MCF 10A (cell line): ENCODE measurements around the gene CYBA. TPM values are rescaled to one million over a fixed set of nuclear protein-coding genes. Genes with fewer than 3 reads are reported as not detected.

Source experiments
- BruUV-seq: library from RNA; stranded (reverse); fragments of 400-500 nt; replicated peaks from 2 replicates; lab custom pipeline; 2021; lab: Mats Ljungman, UMichigan
- CTCF ChIA-PET: fragments of 300-600 bp; sonication (Branson Sonifier 250); formaldehyde crosslinking; extraction: SDS; loops from one replicate; lab custom pipeline; 2021; ENCODE audit warnings: antibody characterized with exemption, inconsistent platforms; lab: Yijun Ruan, JAX
- POLR2A ChIA-PET: fragments of 300-600, 350-650 bp; sonication (Branson Sonifier 250); formaldehyde crosslinking; extraction: SDS; loops from one replicate; lab custom pipeline; 2020; ENCODE audit warnings: antibody characterized with exemption, inconsistent platforms; lab: Yijun Ruan, JAX
- DNase-seq: peaks from one replicate; pipeline ENCODE4 v3.0.0-alpha.2; 2018; ENCODE audit not compliant: unreplicated experiment
- H3K27ac Mint-ChIP-seq: one replicate; pipeline ENCODE4 v1.8.0; 2022; ENCODE audit warnings: mild to moderate bottlenecking, low read depth, mixed read lengths; ENCODE audit not compliant: unreplicated experiment
- H3K27me3 Mint-ChIP-seq: one replicate; pipeline ENCODE4 v1.8.0; 2022; ENCODE audit warnings: mixed read lengths; ENCODE audit not compliant: insufficient read depth, unreplicated experiment
- H3K36me3 Mint-ChIP-seq: one replicate; pipeline ENCODE4 v1.8.0; 2022; ENCODE audit warnings: mild to moderate bottlenecking, moderate library complexity, mixed read lengths; ENCODE audit not compliant: insufficient read depth, unreplicated experiment
- H3K4me1 Mint-ChIP-seq: one replicate; pipeline ENCODE4 v1.8.0; 2022; ENCODE audit warnings: mixed read lengths; ENCODE audit not compliant: insufficient read depth, unreplicated experiment
- H3K4me3 Mint-ChIP-seq: one replicate; pipeline ENCODE4 v1.8.0; 2022; ENCODE audit warnings: mild to moderate bottlenecking, moderate library complexity, mixed read lengths; ENCODE audit not compliant: unreplicated experiment
- H3K9me3 Mint-ChIP-seq: one replicate; pipeline ENCODE4 v1.8.0; 2022; ENCODE audit warnings: mixed read lengths; ENCODE audit not compliant: unreplicated experiment
- intact Hi-C: fragments of 100-400 bp; cut with micrococcal nuclease; formaldehyde crosslinking; loops from 2 replicates; pipeline ENCODE4 v1.14.1; 2022
- total RNA-seq: library from RNA; stranded (reverse); gene quantifications from 2 replicates; pipeline ENCODE4 v1.2.3, GENCODE V29; 2022
- TF ChIP-seq, protein P1 (sequence below): fragments of 200-600 bp; IDR thresholded peaks from one replicate; pipeline ENCODE4 v1.8.0; 2022; ENCODE audit warnings: antibody characterized with exemption, mild to moderate bottlenecking; ENCODE audit not compliant: unreplicated experiment

CYBA gene
- total RNA-seq, 1 experiment from 2014 or later: 0.84 TPM

DNA sequence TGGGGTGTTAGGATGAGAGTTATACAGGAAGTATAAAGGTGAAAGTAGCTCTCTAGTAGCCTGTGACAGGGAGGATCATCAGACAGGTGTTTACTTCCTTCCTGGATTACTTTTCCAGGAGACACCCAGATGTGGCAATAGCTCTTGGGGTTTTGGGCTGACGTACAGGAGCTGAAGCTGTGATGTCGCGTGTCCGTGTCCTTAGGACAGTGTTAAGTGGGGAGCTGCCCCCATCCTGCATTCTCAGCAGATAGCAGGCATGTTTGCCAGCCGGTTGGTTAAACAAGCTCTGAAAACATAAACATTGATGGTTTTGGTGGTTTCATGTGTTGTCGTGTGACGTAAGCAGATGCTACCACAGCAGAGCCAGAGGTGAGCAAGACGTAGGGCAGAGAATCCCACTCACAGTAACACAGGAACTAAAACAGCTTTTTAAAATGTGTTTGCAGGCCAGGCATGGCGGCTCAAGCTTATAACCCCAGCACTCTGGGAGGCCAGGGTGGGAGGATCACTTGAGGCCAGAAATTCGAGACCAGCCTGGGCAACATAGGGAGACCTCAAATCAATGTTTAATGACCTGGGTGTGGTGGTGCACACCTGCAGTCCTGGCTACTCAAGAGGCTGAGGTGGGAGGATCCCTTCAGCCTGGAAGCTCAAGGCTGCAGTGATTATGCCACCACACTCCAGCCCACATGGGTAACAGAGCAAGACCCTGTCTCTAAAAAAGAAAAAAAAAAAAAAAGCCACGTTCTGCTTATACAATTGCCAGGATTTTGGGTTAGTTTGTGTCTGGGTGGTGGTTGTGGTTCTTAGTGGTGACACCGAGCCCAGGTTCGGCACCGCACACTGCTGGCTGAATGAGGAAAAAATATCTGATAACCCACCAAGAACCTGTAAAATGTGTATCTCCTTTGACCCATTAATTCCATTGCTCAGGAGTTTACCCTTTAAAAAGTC is 30.7 kb downstream of the CYBA start:
- no peaks in the 10 kb centered on the region for H3K27me3 Mint-ChIP-seq
- intact Hi-C loops: no loop called here
- H3K4me1 Mint-ChIP-seq: no peaks in the 10 kb centered on the region
- no peak overlapping the region for H3K27ac Mint-ChIP-seq
- CTCF ChIA-PET: interaction anchor here (0.9 kb wide), 1 partner anchor 13 kb away, joined by 3 read pairs; no protein-coding TSS in a partner anchor
- no TSS peak for BruUV-seq
- peaks cover 31% of the 10 kb centered on the region for H3K36me3 Mint-ChIP-seq
- H3K4me3 Mint-ChIP-seq: no peak overlapping the region
- no peak for DNase-seq
- POLR2A ChIA-PET: interaction anchor here (0.7 to 1.7 kb wide), 2 partner anchors 13 to 24 kb away, joined by 3 to 4 read pairs; no protein-coding TSS in a partner anchor
- no peaks in the 10 kb centered on the region for H3K9me3 Mint-ChIP-seq
- TF ChIP-seq, protein P1, sequence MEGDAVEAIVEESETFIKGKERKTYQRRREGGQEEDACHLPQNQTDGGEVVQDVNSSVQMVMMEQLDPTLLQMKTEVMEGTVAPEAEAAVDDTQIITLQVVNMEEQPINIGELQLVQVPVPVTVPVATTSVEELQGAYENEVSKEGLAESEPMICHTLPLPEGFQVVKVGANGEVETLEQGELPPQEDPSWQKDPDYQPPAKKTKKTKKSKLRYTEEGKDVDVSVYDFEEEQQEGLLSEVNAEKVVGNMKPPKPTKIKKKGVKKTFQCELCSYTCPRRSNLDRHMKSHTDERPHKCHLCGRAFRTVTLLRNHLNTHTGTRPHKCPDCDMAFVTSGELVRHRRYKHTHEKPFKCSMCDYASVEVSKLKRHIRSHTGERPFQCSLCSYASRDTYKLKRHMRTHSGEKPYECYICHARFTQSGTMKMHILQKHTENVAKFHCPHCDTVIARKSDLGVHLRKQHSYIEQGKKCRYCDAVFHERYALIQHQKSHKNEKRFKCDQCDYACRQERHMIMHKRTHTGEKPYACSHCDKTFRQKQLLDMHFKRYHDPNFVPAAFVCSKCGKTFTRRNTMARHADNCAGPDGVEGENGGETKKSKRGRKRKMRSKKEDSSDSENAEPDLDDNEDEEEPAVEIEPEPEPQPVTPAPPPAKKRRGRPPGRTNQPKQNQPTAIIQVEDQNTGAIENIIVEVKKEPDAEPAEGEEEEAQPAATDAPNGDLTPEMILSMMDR: no peak

DNA sequence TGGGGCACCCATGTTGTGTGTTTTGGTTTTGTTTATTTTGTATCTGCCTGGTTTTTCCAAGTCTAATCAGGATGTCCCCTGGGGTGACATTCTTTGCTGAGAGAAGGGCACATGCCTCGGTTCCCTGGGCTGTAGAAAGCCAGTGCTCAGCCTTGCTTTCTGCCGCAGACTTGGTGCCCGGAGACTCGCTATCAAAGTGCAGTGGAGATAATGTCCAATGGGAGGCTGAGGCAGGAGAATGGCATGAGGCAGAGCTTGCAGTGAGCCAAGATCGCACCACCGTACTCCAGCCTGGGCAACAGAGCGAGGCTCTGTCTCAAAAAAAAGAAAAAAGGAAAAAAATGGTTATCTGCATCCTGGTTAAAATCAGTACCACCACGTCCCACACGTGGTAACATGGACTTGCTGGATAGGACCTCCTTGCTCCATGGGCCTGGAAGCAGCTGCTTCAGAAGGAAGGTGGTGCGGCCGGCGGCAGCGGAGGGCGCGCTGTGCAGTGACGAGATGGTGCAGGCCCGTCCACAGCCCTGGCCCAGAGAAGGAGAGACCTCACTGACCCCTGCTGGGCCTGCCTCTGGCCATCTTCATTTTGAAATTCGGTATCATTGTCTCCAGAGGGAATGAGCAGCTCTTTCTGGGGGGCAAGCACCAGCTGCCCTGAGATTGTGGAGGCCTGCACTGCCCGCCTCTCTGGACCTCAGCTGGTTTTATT is 31.7 kb downstream of the CYBA start:
- TF ChIP-seq, protein P1: no peak
- intact Hi-C loops: no loop called here
- H3K4me1 Mint-ChIP-seq: no peaks in the 10 kb centered on the region
- H3K9me3 Mint-ChIP-seq: no peaks in the 10 kb centered on the region
- no peaks in the 10 kb centered on the region for H3K27me3 Mint-ChIP-seq
- peaks cover 28% of the 10 kb centered on the region for H3K36me3 Mint-ChIP-seq
- ChIA-PET POLR2A (no interaction called here), CTCF (interaction anchor here (0.6 to 0.9 kb wide), 2 partner anchors 14 to 238 kb away, joined by 3 to 4 read pairs; no protein-coding TSS in a partner anchor)
- H3K27ac Mint-ChIP-seq: no peak overlapping the region
- no peak overlapping the region for H3K4me3 Mint-ChIP-seq
- no peak for DNase-seq
- BruUV-seq: no TSS peak

DNA sequence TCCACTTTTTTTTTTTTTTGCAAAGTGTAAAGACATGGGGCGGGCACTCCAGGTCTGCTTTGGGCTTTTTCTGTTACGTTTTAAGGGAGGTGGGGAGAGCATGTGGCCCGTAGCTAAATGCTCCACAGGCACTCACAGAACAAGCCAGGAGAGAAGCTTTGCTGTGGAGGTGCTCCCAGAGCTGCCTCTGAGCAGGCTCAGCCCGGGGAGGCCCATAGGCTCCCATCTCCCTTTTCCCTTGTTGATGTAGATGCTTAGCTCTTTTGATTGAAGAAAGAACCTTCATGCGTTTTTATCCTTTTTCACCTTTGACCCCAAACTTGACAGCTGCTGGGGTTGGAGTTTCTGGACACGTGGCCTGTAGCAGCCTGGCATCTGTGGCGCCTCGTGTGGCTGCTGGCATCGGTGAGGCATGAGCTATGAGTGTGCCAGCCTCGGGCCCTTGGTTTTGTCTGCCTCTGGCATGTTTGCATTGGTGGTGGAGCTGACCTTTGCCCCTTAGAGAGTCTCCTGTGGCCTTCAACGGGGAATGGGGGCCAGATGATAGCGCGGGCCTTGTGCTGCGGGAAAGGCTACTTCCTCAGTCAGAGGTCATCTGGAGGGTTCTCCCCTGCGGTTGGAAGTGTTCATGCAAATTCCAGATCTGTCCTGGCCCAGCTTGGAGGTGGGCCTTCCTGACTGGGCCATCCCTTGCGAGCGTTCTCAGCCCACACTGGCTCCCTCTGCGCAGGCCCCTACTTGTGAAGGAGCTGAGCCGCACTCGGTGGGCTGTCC is 32.5 kb downstream of the CYBA start:
- peaks cover 27% of the 10 kb centered on the region for H3K36me3 Mint-ChIP-seq
- no TSS peak for BruUV-seq
- ChIA-PET CTCF (interaction anchor here (0.6 to 1.0 kb wide), 2 partner anchors 54 to 239 kb away, joined by 3 to 4 read pairs; no protein-coding TSS in a partner anchor), POLR2A (interaction anchor here (0.6 kb wide), 1 partner anchor 34 kb away, joined by 3 read pairs; no protein-coding TSS in a partner anchor)
- DNase-seq: no peak
- intact Hi-C loops: no loop called here
- no peaks in the 10 kb centered on the region for H3K9me3 Mint-ChIP-seq
- TF ChIP-seq, protein P1: no peak
- H3K27me3 Mint-ChIP-seq: no peaks in the 10 kb centered on the region
- no peaks in the 10 kb centered on the region for H3K4me1 Mint-ChIP-seq
- no peak overlapping the region for H3K27ac Mint-ChIP-seq
- H3K4me3 Mint-ChIP-seq: no peak overlapping the region
